GM23248 (cell line): ENCODE measurements around the gene CHRNE.

Experiments used
- EZH2 ChIP-seq: fragments of 200-600 bp; sonication (generic); IDR thresholded peaks from 2 replicates; pipeline ENCODE4 v1.6.1; 2018; ENCODE audit warnings: antibody characterized with exemption, mild to moderate bottlenecking; ENCODE audit not compliant: insufficient read depth, poor library complexity, severe bottlenecking
- EZH2phosphoT487 ChIP-seq: fragments of 200-600 bp; sonication (generic); IDR thresholded peaks from 2 replicates; pipeline ENCODE4 v1.6.1; 2018; ENCODE audit warnings: antibody characterized with exemption, moderate library complexity, mild to moderate bottlenecking, low read depth; ENCODE audit not compliant: insufficient read depth

DNA sequence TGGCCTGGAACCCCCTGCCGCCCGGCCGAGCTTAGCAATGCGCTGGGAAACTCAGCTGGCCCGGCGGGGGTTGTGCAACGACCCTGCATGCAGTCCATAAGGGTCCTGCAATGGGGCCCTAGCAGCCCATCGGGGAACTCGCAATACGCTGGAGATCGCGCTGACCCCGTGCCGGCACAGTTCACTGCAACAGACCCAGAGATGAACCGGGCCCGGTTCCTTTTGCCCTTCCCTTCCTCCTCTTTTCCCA is 36.6 kb upstream of the CHRNE start:
- no peak for TF ChIP-seq EZH2
- no peak for TF ChIP-seq EZH2phosphoT487
